Body of pancreas (tissue), 4 donors: ENCODE measurements around the gene CDK5RAP2.

ENCODE experiments used
- CTCF ChIP-seq, 7 experiments: fragments of 450-650 bp in 4 of 7; fragments of 200-600 bp in 3 of 7; sonication (generic) in 3 of 7; IDR thresholded peaks; one replicate each; pipeline ENCODE4 v1.5.1; 2016 to 2019; ENCODE audit warnings: antibody characterized with exemption in 7 of 7
- POLR2A ChIP-seq, 3 donors: fragments of 450-650 bp; IDR thresholded peaks; one replicate each; pipeline ENCODE4 v1.6.1; 2016; ENCODE audit warnings: antibody characterized with exemption in 3 of 3, mild to moderate bottlenecking in 2 of 3

GRCh38 chr9:120610975-120611689, 31.2 kb upstream of the CDK5RAP2 start:
- TF ChIP-seq CTCF (IDR thresholded peaks at IDR 0.05), result no peak
- TF ChIP-seq POLR2A (IDR thresholded peaks at IDR 0.05), result no peak
